Breast epithelium (tissue), 3 donors: Measurements from ENCODE around the gene ASTL.

Experiments
- CTCF ChIP-seq, 3 donors: fragments of 450-650 bp; IDR thresholded peaks; one replicate each; pipeline ENCODE4 v1.5.1; 2016 to 2017; ENCODE audit warnings: antibody characterized with exemption in 3 of 3, mild to moderate bottlenecking in 3 of 3, moderate library complexity in 3 of 3
- POLR2A ChIP-seq: fragments of 450-650 bp; IDR thresholded peaks from one replicate; pipeline ENCODE4 v1.6.1; 2016; ENCODE audit warnings: antibody characterized with exemption, mild to moderate bottlenecking, moderate library complexity
- POLR2AphosphoS5 ChIP-seq, 3 donors: sonication (generic); formaldehyde crosslinking; IDR thresholded peaks; one replicate each; pipeline ENCODE4 v1.6.1; 2017; ENCODE audit warnings: antibody characterized with exemption in 3 of 3

- TF ChIP-seq POLR2A = no peak
- no peak for TF ChIP-seq CTCF (IDR thresholded peaks at IDR 0.05)
- no peak for TF ChIP-seq POLR2AphosphoS5 (IDR thresholded peaks at IDR 0.05)
These were observed 21.9 kb downstream of the ASTL start, which contains the start of gene ADRA2B for GRCh38 chr2:96116424-96116878.
